ENCODE measurements around the gene LENG8.

LENG8 gene

GRCh38 chr19:54426291-54426931 is 22.6 kb upstream of the LENG8 start:
- H3K9me3 ChIP-seq (ENCODE audit: control insufficient read depth, insufficient read depth, low read depth, low read length) = no peaks in the 10 kb centered on the region
- TF ChIP-seq ZIC2 (tag by site-specific recombination; IDR thresholded peaks at IDR 0.05) (peak; percentile 78), ZNF311 (tag by site-specific recombination; IDR thresholded peaks at IDR 0.05; ENCODE audit: borderline replicate concordance) (no peak), GLIS1 (tag by site-specific recombination; IDR thresholded peaks at IDR 0.05) (peak; percentile 93), ZBTB20 (tag by site-specific recombination; IDR thresholded peaks at IDR 0.05) (no peak), ZNF423 (tag by site-specific recombination; IDR thresholded peaks at IDR 0.05) (no peak), ZNF335 (tag by site-specific recombination; conservative IDR thresholded peaks at IDR 0.05) (peak; percentile 57), KLF16 (tag by site-specific recombination; IDR thresholded peaks at IDR 0.05) (0 out of 2 replicates have a peak, but pooled peaks have one; percentile 12), GLIS2 (tag by site-specific recombination; IDR thresholded peaks at IDR 0.05) (0 out of 2 replicates have a peak, but pooled peaks have one; percentile 23), ZNF341 (tag by site-specific recombination; IDR thresholded peaks at IDR 0.05; ENCODE audit: low read depth) (peak; percentile 31; the same call in 1 of the 2 replicates), ZFP37 (tag by site-specific recombination; IDR thresholded peaks at IDR 0.05) (no peak)
- TF ChIP-seq, protein P1, sequence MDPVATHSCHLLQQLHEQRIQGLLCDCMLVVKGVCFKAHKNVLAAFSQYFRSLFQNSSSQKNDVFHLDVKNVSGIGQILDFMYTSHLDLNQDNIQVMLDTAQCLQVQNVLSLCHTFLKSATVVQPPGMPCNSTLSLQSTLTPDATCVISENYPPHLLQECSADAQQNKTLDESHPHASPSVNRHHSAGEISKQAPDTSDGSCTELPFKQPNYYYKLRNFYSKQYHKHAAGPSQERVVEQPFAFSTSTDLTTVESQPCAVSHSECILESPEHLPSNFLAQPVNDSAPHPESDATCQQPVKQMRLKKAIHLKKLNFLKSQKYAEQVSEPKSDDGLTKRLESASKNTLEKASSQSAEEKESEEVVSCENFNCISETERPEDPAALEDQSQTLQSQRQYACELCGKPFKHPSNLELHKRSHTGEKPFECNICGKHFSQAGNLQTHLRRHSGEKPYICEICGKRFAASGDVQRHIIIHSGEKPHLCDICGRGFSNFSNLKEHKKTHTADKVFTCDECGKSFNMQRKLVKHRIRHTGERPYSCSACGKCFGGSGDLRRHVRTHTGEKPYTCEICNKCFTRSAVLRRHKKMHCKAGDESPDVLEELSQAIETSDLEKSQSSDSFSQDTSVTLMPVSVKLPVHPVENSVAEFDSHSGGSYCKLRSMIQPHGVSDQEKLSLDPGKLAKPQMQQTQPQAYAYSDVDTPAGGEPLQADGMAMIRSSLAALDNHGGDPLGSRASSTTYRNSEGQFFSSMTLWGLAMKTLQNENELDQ (tag by site-specific recombination; IDR thresholded peaks at IDR 0.05; ENCODE audit: low read depth) = no peak
- TF ChIP-seq, protein P2, sequence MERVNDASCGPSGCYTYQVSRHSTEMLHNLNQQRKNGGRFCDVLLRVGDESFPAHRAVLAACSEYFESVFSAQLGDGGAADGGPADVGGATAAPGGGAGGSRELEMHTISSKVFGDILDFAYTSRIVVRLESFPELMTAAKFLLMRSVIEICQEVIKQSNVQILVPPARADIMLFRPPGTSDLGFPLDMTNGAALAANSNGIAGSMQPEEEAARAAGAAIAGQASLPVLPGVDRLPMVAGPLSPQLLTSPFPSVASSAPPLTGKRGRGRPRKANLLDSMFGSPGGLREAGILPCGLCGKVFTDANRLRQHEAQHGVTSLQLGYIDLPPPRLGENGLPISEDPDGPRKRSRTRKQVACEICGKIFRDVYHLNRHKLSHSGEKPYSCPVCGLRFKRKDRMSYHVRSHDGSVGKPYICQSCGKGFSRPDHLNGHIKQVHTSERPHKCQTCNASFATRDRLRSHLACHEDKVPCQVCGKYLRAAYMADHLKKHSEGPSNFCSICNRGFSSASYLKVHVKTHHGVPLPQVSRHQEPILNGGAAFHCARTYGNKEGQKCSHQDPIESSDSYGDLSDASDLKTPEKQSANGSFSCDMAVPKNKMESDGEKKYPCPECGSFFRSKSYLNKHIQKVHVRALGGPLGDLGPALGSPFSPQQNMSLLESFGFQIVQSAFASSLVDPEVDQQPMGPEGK (tag by site-specific recombination; IDR thresholded peaks at IDR 0.05) = peak; percentile 38; the same call in 1 of the 2 replicates
- TF ChIP-seq, protein P3, sequence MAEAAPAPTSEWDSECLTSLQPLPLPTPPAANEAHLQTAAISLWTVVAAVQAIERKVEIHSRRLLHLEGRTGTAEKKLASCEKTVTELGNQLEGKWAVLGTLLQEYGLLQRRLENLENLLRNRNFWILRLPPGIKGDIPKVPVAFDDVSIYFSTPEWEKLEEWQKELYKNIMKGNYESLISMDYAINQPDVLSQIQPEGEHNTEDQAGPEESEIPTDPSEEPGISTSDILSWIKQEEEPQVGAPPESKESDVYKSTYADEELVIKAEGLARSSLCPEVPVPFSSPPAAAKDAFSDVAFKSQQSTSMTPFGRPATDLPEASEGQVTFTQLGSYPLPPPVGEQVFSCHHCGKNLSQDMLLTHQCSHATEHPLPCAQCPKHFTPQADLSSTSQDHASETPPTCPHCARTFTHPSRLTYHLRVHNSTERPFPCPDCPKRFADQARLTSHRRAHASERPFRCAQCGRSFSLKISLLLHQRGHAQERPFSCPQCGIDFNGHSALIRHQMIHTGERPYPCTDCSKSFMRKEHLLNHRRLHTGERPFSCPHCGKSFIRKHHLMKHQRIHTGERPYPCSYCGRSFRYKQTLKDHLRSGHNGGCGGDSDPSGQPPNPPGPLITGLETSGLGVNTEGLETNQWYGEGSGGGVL (tag by site-specific recombination; IDR thresholded peaks at IDR 0.05) = peak; percentile 91
- ChIA-PET POLR2A (interaction anchor here (2.8 kb wide), 1 partner anchor 22 kb away, joined by 10 read pairs; the partner anchor contains the start of gene LENG8), CTCF (interaction anchor here (0.5 to 2.5 kb wide), 3 partner anchors 10 to 1173 kb away, joined by 3 to 9 read pairs (median 7); no protein-coding TSS in a partner anchor)
- H3K4me3 ChIP-seq (ENCODE audit: low read depth, low read length) = no peak overlapping the region
- no peak overlapping the region for H3K27ac ChIP-seq (ENCODE audit: extremely low read depth, low read depth, low read length)
- no peaks in the 10 kb centered on the region for H3K36me3 ChIP-seq (ENCODE audit: control insufficient read depth in 2 of 2, insufficient read depth in 1 of 2, low read length in 2 of 2)
- H3K4me1 ChIP-seq (ENCODE audit: control insufficient read depth, insufficient read depth, low read length) = peaks cover 6% of the 10 kb centered on the region

DNA sequence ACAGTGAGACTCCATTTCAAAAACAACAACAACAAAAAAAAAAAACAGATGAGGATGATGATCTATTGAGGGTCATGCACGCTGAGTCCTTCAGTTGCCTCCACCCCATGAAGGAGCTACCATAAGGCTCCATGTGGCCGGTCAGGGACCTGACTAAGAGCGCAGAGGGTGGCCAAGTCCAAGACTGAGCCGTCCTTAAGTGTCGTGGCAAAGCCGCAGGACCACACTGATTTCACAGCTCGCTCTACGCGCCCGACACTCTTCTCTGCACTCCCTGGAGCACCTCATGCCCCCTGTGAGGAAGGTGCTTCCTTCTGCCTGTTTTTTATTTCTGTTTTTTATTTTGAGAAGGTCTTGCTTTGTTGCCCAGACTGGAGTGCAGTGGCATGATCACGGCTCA is 21.4 kb upstream of the LENG8 start:
- ChIA-PET CTCF (interaction anchor here (0.6 to 2.8 kb wide), 6 partner anchors 11 to 1221 kb away, joined by 3 to 15 read pairs (median 4); no protein-coding TSS in a partner anchor), POLR2A (interaction anchor here (0.6 to 3.0 kb wide), 3 partner anchors 21 to 38 kb away, joined by 3 to 18 read pairs (median 4); partner anchors contain the start of gene LENG8)
- Histone ChIP-seq H3K9me3 (ENCODE audit: control insufficient read depth, insufficient read depth, low read depth, low read length) (no peaks in the 10 kb centered on the region), H3K27ac (ENCODE audit: extremely low read depth, low read depth, low read length) (no peak overlapping the region), H3K4me1 (ENCODE audit: control insufficient read depth, insufficient read depth, low read length) (peaks cover 10% of the 10 kb centered on the region), H3K4me3 (ENCODE audit: low read depth, low read length) (no peak overlapping the region), H3K36me3 (ENCODE audit: control insufficient read depth in 2 of 2, insufficient read depth in 1 of 2, low read length in 2 of 2) (no peaks in the 10 kb centered on the region)
- TF ChIP-seq ZNF394 (tag by site-specific recombination; IDR thresholded peaks at IDR 0.05; ENCODE audit: borderline replicate concordance) (no peak), ZNF16 (tag by site-specific recombination; IDR thresholded peaks at IDR 0.05; ENCODE audit: low read depth) (no peak), ZNF19 (tag by site-specific recombination; IDR thresholded peaks at IDR 0.05; ENCODE audit: low read depth) (no peak), KLF7 (tag by site-specific recombination; IDR thresholded peaks at IDR 0.05; ENCODE audit: borderline replicate concordance) (no peak)

All from HEK293 (cell line).